ENCODE results near the gene HS2ST1. TPM values are rescaled to one million over a fixed set of nuclear protein-coding genes. Genes with fewer than 3 reads are reported as not detected.

Gene HS2ST1
- total RNA-seq, 1 experiment from 2014 or later, result 30.1 TPM

- no peaks in the 10 kb centered on the region for H3K9me2 ChIP-seq (ENCODE audit: insufficient read depth)
- H3K4me1 ChIP-seq (ENCODE audit: control insufficient read depth in 1 of 2, insufficient read depth in 2 of 2, low read length in 2 of 2), result no peaks in the 10 kb centered on the region
- TF ChIP-seq TCF7L2 (IDR thresholded peaks at IDR 0.05; ENCODE audit: borderline replicate concordance, extremely low read depth, insufficient read depth, insufficient read length) (no peak), REST (IDR thresholded peaks at IDR 0.05; ENCODE audit: low read depth) (no peak), EZH2 (IDR thresholded peaks at IDR 0.05) (no peak), POLR2AphosphoS5 (IDR thresholded peaks at IDR 0.05; ENCODE audit: low read depth, low read length) (no peak), FOSL1 (IDR thresholded peaks at IDR 0.05; ENCODE audit: low read depth) (no peak), SRF (IDR thresholded peaks at IDR 0.05; ENCODE audit: low read depth) (no peak), RAD21 (IDR thresholded peaks at IDR 0.05; ENCODE audit: low read depth) (no peak), CTCF (IDR thresholded peaks at IDR 0.05 in 2 of 3, conservative IDR thresholded peaks at IDR 0.05 in 1 of 3; ENCODE audit: borderline replicate concordance in 1 of 3, insufficient read depth in 1 of 3, low read depth in 2 of 3, low read length in 2 of 3) (no peak)
- TF ChIP-seq, protein P1, sequence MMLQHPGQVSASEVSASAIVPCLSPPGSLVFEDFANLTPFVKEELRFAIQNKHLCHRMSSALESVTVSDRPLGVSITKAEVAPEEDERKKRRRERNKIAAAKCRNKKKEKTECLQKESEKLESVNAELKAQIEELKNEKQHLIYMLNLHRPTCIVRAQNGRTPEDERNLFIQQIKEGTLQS (IDR thresholded peaks at IDR 0.05), result no peak
- TF ChIP-seq, protein P2, sequence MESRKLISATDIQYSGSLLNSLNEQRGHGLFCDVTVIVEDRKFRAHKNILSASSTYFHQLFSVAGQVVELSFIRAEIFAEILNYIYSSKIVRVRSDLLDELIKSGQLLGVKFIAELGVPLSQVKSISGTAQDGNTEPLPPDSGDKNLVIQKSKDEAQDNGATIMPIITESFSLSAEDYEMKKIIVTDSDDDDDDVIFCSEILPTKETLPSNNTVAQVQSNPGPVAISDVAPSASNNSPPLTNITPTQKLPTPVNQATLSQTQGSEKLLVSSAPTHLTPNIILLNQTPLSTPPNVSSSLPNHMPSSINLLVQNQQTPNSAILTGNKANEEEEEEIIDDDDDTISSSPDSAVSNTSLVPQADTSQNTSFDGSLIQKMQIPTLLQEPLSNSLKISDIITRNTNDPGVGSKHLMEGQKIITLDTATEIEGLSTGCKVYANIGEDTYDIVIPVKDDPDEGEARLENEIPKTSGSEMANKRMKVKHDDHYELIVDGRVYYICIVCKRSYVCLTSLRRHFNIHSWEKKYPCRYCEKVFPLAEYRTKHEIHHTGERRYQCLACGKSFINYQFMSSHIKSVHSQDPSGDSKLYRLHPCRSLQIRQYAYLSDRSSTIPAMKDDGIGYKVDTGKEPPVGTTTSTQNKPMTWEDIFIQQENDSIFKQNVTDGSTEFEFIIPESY (IDR thresholded peaks at IDR 0.05; ENCODE audit: extremely low read depth, insufficient replicate concordance, low read length), result no peak
- no peak for DNase-seq (ENCODE audit: low read depth, low spot score)
- no peaks in the 10 kb centered on the region for H3K36me3 ChIP-seq (ENCODE audit: control insufficient read depth in 1 of 2, insufficient read depth in 2 of 2, low read length in 2 of 2)
- H3K9ac ChIP-seq (ENCODE audit: low read length), result no peak overlapping the region
- POLR2A ChIA-PET, result no interaction called here
- no peak overlapping the region for H3K4me2 ChIP-seq (ENCODE audit: low read length)
- H3K9me3 ChIP-seq (ENCODE audit: control insufficient read depth in 1 of 2, insufficient read depth in 1 of 2, low read depth in 1 of 2, low read length in 2 of 2), result no peaks in the 10 kb centered on the region
- no peaks in the 10 kb centered on the region for H3K27me3 ChIP-seq (ENCODE audit: insufficient read depth, low read length)
- no peak overlapping the region for H2AFZ ChIP-seq (ENCODE audit: low read depth, low read length, poor library complexity, severe bottlenecking)
- no peak overlapping the region for H3K27ac ChIP-seq (ENCODE audit: low read depth, low read length)
- BruUV-seq (replicated peaks), result no TSS peak
- no peak for ATAC-seq
- RAD21 ChIA-PET (ENCODE audit: low non-redundant PET in 1 of 2, low total read pairs in 2 of 2, uncharacterized antibody in 2 of 2, unreplicated experiment in 2 of 2), result no interaction called here
- no peaks in the 10 kb centered on the region for H4K20me1 ChIP-seq (ENCODE audit: insufficient read depth)
- CTCF ChIA-PET, result no interaction called here
- intact Hi-C loops (cut with micrococcal nuclease), result no loop called here
- no peak overlapping the region for H3K4me3 ChIP-seq (replicated peaks in 1 of 2; ENCODE audit: low read depth in 1 of 2, low read length in 2 of 2)
- no peaks in the 10 kb centered on the region for H3K79me2 ChIP-seq (ENCODE audit: insufficient read depth, low read length)
These were observed 207.3 kb downstream of the HS2ST1 start for GRCh38 chr1:87121711-87122163.

Data from HCT116 (cell line).